T47D (cell line): Measurements from ENCODE around the gene AHCYL1.

ENCODE experiments used
- DNase-seq, 2 experiments: peaks; one replicate each; pipeline versions ENCODE4 v3.0.0 to v3.0.0-alpha.2; 2011 to 2012; ENCODE audit warnings: low read depth in 1 of 2, low spot score in 1 of 2
- JUND ChIP-seq: IDR thresholded peaks from 2 replicates; pipeline ENCODE4 v1.6.1; 2012; ENCODE audit warnings: low read depth
- in situ Hi-C: cut with HindIII; loops from 2 replicates; pipeline ENCODE4 v1.10.0; 2016; ENCODE audit warnings: low sequenced_read_pairs, low pct_unique_long_range_greater_than_20kb

Gene AHCYL1

GRCh38 chr1:109959632-109959973, 25.0 kb upstream of the AHCYL1 start:
- TF ChIP-seq JUND = no peak
- DNase-seq = no peak
- in situ Hi-C loops = no loop called here

- in situ Hi-C loops = no loop called here
- peak; percentile 38 to 85 for DNase-seq
- TF ChIP-seq JUND = no peak
Measured at GRCh38 chr1:109959974-109960744, 24.4 kb upstream of the AHCYL1 start.

GRCh38 chr1:109960745-109961094, 23.8 kb upstream of the AHCYL1 start:
- no peak for TF ChIP-seq JUND
- DNase-seq = no peak
- in situ Hi-C loops = no loop called here

GRCh38 chr1:109963864-109964263, 20.7 kb upstream of the AHCYL1 start:
- TF ChIP-seq JUND = no peak
- in situ Hi-C loops = no loop called here
- no peak for DNase-seq

- TF ChIP-seq JUND = no peak
- no peak for DNase-seq
- in situ Hi-C loops = no loop called here
Measured at GRCh38 chr1:109969146-109969829, 15.3 kb upstream of the AHCYL1 start.

- in situ Hi-C loops = no loop called here
- no peak for DNase-seq
Measured at GRCh38 chr1:109969907-109970306, 14.7 kb upstream of the AHCYL1 start.

GRCh38 chr1:109971559-109971958, 13.0 kb upstream of the AHCYL1 start:
- TF ChIP-seq JUND = no peak
- no peak for DNase-seq
- in situ Hi-C loops = no loop called here

More at GRCh38 chr1:109969907-109970306, 14.7 kb upstream of the AHCYL1 start:
- no peak for TF ChIP-seq JUND

GRCh38 chr1:109974191-109974590, 10.4 kb upstream of the AHCYL1 start:
- no peak for TF ChIP-seq JUND
- in situ Hi-C loops = no loop called here
- no peak for DNase-seq

- TF ChIP-seq JUND = no peak
- no peak for DNase-seq
- in situ Hi-C loops = no loop called here
Measured at GRCh38 chr1:109975718-109976117, 8.8 kb upstream of the AHCYL1 start.

- TF ChIP-seq JUND = no peak
- DNase-seq = no peak
- in situ Hi-C loops = no loop called here
Measured at GRCh38 chr1:109976762-109977161, 7.8 kb upstream of the AHCYL1 start.

- in situ Hi-C loops = no loop called here
- TF ChIP-seq JUND = no peak
- no peak for DNase-seq
Measured at GRCh38 chr1:109977225-109977624, 7.3 kb upstream of the AHCYL1 start.

GRCh38 chr1:109977657-109978378, 6.7 kb upstream of the AHCYL1 start:
- TF ChIP-seq JUND = no peak
- DNase-seq = no peak
- in situ Hi-C loops = no loop called here
